NCI-H748 treated with DMSO at 0.1 percent for 48 hours (cell line): ENCODE data around the gene PRDM5.

Experiments used
- DNase-seq: peaks from one replicate; lab custom pipeline; 2025; lab: John Stamatoyannopoulos, UW

The PRDM5 gene

DNA sequence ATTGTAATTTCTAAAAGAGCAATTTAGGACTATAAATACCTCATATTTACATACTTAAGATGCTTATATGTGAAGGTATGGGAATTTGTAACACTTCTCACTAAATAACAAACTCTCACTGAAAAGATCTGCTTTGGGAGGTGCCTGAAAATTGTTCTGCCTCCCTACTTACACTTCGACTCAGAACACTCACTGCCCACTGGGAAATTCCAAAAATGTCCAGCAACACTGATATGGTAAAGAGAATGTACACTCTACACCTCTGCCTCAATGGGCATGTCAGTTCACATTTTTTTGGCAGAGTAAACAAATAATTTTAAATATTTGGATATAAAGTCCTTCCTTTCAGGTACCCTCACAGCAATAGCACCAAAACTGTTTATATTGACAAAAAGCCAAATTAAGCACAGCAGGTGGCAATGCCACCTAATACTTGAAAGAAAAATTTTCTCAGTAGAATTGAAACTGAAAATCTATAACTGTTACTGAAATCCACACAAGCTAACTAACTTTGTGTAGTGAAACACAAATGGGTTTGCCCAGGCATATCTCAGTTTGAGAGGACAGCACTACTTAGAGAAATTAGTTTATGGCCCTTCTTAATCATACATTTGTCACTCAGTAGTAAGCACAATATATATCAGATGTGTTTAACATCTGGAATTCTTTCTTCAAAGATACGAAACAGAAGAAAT lies 67.1 kb downstream of the PRDM5 start:
- DNase-seq: no peak

DNA sequence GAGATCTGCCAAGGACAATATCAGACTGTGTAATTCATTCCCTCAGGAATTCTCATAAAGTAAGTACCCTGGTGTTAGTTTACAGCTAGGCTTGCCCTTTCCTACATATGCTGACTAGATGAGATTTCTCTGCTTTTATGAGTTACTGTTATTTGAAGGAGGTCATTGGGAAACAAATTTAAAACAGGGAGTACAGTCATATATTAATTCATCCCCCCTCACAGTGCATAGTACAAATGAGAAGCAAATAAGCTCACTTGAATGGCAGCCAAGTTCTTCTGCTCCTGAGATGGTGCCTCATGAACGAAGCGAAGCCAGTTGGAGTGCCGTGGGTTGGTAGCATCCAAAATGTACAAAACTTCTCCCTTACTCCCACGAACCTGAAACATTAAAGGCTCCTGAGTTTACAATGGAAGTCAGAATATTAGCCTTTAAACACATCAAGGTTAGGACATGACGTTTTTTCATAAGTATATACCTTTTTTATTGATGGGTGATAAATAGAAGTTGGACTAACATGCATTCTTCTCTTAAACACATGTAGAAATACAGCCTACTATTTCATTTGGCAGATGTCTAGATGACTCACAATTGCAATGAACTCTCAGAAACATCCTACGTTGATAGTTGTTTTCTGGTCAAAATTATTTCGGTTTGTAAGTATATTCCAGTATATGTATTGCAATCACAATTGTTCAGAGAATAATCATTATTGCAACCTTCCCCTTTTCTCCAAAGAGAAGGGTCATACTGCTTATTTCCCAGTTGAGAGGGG lies 69.2 kb downstream of the PRDM5 start:
- DNase-seq: no peak

DNA sequence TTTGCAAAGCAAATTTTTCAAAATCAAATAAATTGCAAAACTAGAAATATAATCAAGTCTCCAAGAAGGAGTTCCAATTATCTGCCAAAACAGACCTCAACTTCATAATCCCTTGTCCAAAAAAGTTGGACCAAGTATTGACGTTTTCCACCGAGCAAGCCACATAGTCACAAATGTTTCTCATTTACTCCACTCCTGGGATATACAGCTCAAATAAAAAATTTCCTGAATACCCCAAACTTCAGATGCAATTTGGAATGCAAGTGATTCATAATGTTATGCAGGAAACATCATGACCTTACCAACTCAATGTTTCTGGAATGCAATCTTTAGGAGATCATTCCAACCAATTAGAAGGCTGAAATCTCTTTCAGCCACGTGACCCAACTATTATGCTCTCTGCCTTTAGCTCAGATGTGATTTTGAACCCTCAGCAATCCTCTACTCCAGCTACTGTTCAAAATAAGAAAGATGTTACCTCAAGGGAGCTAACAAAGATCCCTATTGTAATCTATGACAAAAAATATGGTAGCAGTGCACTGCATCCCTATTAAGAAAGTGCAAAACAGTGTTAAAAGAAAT lies 72.4 kb downstream of the PRDM5 start:
- no peak for DNase-seq

DNA sequence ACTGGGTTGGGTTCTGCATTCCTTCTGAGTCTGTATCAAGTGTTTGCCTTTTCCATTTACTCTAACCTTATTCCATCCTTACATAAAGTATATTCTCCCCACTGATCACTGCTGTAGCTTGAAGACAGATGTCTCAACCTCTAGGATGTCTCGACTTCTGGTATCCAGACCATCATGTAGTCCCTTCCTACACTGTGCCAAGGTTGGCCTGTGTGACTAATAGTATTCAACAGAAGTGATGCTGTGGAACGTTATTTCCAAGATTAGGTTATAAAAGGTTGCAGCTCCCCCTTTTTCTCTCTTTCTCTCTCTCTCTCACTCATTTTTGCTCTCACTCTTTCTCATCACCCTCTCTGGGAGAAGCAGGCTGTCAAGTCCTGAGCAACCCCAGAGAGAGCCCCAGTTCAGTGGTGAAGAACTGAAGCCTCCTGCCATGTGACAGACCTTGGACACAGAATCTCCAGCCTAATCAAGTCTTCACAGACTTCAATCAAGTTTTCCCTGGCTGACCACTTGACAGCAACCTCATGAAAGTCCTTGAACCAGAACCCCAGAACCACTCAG lies 75.4 kb downstream of the PRDM5 start:
- DNase-seq: no peak

DNA sequence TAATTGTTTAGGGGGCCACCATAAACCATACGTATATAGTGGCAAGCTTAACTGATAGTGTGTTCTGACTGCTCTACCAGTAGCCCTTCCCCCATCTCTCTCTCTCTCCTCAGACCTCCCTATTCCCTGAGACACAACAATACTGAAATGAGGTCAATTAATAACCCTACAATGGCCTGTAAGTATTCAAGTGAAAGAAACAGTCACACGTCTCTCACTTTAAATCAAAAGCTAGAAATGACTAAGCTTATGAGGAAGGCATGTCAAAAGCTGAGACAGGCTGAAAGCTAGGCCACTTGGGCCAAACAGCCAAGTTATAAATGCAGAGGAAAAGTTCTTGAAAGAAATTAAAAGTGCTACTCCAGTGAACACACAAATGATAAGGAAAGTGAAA lies 78.0 kb downstream of the PRDM5 start:
- no peak for DNase-seq

DNA sequence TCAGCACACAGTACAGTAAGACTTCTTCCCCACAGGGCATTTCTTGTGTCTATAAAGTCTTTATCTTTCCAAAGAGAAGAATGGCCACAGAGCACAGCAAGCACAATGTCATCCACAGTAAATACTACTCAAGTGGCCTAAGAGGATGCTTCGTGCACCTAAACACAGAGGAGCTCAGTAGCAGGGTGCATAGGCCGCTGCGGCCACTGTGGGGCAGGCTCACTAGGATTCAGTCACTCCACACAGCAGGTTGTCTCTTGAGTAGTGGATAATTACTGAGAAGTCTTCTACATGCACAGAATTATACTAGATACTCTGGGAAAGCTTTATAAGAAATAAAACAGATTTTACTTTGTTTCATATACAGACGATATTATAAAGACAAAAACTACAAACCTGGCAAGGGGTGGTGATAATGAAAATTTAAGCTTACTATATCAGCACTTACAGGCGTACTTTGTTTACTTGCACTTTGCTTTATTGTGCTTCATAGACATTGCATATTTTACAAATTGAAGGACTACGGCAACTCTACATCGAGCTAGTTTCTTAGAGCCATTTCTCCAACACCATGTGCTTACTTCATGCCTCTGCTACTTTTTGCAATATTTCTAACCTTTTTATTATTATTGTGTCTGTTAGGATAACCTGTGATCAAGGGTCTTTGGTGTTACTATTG lies 78.5 kb downstream of the PRDM5 start:
- DNase-seq: no peak

DNA sequence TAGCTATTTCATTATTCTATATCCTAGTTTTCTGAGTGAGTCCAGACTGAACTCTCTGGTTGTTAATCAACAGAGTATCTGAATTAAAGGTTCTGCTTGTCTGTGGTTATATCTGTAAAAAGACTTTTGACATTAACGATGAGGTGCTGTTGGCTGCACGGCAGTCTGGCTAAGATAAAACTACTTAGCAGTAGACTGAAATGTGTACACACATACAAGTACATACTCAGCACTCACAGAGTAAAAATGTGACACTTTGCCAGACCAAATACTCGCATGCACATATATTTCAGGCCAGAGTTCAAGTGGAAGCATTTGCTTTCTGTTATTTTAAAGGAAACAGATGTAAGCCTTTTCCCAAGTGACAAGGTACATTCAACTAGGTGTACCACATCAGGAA lies 80.5 kb downstream of the PRDM5 start:
- no peak for DNase-seq

DNA sequence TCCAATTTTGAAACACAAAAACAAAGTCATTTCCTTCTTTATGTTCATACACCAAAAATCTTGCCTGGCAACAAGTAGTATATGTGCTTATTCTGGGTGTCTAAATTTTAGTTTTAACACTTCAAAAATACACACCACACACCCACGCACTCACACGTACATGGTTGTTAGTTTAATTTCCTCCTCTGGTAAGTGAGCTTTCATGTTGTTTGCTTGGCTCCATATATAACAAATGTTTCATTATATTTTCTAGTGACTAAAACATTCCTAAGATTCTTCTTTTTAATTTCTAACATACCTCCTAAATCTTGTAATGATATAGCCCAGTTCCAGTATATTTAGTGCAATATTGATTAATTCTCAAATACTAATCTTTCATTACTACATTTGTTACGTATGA lies 80.9 kb downstream of the PRDM5 start:
- no peak for DNase-seq

DNA sequence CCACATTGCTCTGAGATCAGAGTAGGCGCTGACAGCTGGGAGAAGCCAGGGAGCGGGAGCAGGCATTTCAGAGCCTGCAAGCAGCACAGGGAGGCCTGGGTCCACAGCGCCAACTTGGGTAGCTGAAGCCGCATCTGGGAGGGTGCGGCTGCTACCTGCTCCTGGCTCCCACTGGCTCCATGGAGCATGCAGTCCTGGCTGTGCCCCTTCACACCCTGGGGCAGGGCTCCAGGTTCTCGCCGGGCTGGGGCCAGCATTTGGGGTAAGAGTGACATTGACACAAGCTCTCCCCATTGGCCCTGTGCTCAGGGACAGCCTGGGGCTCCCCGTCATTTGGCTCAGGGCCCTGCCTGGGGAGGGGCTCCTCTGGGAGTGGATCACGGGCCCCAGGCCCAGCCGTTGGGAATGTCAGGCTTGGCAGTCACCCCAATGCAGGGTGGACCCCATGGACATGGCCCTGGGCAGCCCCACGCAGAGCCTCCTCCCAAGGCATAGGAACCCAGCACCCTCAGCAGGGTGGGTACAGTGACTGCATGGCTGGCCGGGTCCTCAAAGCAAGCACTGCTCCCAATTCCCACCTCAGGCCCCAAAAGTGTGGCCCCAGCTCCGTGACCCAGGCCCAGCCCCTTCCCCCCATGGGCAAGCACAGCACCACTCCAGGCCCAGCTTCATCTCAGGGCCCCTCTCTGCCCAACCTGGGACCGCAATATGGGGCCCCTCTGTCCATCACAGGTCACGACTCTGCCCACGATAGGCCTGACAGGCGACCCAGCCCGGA lies 82.4 kb downstream of the PRDM5 start:
- DNase-seq: no peak

DNA sequence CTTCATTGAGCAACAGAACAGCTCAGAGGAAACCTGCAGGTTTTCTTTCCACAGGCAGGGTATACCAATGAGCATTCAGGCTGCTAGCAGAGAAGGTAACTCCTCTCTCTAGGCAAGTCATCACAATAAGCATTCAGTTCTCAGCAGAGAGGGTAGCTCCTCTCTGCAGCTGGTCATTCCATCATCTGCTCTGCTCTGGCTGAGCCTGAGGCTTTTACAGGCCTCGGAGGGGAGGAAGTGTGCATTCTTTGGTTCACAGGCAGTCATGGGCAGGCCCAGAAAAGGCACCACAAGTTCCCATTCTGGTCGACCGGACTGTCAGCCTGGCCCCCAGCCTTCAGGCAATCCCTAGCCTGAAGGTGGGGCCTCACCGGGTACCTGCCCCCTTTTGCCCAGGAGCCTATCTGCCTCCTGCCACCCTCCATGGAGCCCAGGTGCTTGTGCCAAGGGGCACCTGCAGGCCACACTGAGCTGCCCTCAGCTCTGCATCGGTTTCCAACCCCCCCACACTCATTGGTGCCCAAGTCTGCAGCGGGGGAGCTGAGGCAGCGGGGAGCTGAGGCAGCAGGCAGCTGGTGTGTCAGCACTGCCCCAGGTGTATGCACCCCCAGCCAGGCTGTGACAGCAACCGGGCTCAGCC lies 83.1 kb downstream of the PRDM5 start:
- DNase-seq: no peak

DNA sequence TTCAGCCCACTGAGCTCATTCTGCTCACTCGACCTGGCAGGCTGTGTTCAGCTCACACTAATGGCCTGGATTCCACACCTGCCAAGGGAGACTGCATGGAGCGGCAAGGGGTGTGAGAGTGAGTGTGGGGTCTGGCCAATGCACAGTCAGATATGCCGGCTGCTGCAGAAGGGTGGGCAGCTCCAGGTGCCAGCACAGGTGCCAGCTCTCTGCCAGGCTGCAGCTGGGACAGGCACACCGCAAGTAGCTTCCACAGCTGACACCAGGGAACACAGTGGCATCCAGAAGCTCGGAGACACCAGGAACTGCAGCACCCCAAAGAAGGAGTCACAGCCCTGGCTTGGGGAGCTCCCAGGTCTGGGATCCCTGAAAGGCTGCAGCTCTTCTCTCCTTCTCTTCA lies 83.7 kb downstream of the PRDM5 start:
- DNase-seq: no peak

DNA sequence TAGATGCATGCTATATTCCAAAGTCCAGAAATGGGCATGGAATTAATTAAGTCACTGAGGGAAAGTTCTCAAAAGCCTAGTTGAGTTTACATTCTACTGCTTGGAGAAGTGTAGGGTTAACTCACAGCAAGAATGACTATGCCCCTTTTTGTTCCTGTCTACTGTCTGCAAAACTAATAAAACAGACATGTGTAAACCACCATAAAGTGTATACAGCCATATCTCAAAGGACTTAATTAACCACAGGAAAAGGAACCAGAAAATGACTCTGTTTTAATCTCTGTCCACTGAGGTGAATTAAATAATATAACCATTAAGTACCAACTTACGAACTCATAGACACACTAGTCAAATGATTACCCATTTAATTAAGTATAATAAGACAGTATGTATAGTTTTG lies 84.9 kb downstream of the PRDM5 start:
- no peak for DNase-seq

DNA sequence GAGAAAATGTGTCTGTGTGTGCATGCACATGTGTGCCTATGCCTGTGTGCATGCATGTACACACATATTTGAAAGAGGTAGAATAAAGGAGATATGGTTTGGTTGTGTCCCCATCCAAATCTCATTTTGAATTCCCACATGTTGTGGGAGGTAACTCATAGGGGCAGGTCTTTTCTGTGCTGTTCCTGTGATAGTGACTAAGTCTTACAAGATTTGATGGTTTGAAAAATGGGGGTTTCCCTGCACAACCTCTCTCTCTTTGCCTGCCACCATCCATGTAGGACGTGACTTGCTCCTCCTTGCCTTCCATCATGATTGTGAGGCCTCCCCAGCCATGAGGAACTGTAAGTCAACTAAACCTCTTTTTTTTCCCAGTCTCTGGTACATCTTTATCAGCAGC lies 87.2 kb downstream of the PRDM5 start:
- DNase-seq: no peak

DNA sequence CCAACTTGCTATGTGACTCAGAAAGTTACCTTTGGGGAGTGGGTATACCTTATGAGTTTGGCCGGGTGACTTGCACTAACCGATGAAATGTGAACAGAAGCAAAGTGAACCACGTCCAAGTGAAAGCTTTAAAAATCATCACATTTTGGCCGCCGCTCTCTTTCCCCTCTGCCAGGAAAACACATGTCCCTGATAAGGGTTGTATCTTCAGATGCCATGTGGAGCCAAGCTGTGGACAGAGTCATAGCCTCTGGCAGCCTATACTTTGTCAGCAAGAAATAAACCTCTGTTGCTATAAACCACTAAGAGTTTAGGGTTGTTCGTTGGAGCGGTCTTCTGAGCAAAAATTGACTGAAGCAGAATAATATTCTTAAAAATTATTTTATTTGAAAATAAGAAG lies 92.3 kb downstream of the PRDM5 start:
- DNase-seq: no peak

DNA sequence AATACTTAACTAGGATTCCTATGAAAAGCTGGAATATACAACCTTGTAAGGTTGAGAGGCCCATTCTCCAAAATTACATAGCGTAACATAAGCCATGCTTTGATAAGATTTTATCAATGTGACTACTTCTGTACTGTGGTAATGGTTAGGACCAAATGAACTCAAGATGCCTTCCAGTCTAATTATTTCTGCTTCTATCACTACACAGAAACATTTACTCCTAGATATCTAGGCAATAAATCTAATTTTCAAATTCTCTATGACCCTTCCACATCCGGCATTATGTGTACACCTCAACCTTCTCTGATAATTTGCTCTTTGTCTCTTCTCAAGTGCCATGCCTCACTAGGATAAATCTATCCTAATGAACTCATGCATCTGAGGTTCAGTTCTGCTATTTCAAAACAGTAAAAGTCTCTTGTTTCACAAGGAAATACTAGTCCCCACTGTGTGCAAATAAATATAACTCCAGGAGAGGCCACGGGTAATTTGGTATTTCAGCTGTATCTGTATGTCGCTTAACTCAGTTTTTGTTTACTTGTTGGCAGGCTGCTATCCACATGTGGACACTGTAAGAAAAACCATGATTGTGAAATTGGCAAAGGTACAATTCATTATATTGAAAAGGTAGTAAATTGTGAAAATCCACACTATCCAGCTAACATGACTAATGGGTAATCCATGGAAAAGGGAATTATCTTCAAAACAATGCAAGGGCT lies 93.3 kb downstream of the PRDM5 start:
- DNase-seq: no peak

DNA sequence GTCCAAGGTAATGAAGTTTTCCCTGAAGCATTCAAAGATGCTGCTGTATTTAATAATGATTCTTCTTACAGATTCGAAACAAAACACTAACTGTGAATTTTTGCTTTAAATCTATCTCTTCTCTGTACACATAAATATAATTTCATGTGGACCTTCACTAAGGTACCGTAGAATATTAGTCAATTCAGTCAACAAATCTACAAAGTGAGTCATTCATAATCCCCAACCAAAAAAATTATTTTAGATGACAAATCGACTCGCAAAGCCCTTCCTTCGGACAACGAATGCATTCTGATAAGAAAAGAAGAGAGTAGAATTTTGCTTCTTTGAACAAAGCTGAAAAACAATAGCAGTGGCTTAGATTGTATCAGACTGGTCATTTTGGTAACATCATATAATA lies 95.7 kb downstream of the PRDM5 start:
- no peak for DNase-seq

DNA sequence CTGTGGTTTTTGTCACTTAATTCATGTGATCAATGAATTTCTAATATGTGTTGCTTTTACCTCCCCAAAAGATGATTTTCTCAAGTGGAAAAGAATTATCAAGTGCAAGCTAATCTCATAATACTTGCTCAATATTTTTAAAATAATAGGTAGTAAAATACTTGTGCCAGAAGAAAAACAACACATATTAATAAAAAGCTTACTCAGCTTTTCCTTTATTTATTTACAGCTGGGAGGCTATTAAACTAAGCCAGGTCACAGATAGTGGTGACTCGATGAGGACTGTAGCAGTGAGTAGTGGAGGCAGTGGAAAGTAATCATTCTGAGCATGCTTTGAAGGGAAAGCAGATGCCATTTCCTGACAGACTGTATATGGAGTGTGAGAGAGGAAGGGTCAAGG lies 96.1 kb downstream of the PRDM5 start:
- no peak for DNase-seq

DNA sequence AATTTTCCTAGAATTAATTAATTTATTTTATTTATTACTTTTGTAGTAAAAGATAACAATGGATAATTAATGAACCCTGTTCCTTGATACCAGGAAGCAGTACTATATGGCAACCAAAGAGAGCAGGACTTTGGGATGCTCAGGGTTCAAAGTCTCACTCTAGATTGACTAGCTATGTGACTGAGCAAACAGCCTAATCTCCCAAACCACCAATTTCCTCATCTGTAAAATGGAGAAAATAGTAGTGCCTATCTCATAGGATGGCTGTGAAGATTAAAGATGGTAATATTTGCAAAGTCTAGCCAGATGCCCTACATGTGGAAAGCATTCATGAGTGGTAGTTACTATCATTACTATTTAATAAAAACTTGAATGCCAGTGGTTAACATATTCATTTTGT lies 97.6 kb downstream of the PRDM5 start:
- no peak for DNase-seq

DNA sequence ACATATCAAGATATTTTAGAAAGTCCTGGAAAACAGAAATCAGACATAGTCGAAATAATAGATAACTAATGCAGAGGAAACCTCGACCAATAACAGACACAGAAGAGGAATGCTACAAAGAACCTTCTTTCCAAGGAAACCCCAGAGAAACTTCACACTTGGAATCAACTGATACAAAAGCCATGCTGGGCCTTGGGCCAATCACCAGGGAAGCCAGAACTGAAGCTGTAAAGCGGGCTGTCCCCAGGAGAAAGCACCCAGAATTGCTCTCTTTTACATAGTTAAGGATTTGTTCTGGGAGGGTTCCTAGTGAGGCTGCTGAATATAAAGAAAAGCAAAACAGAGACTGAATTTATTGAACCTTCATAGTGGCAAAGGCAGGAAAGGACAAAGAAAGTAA lies 100.5 kb downstream of the PRDM5 start:
- no peak for DNase-seq

DNA sequence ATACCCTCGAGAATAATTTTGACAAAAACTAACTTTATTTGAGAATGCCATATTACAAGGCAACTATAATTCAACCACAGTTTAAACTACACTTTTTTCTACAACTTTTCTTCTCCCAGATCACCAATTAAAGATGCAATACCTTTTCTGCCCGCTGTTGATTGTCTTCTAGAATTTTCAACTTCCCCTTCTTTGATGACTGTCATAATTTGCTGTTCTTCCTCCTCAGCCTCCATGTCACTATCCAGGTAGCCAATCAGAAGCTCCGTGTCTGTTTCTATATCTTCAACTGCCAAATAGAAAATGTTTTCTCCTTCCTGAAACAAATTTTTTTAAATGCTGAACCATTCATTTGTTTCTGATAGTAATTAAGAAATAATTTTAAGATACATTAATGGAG lies 101.5 kb downstream of the PRDM5 start:
- no peak for DNase-seq
